DOHH2 (cell line): ENCODE results near the gene MYH16.

ENCODE experiments used
- EZH2phosphoT487 ChIP-seq: fragments of 200-600 bp; sonication (generic); IDR thresholded peaks from 2 replicates; pipeline ENCODE4 v1.6.1; 2017; ENCODE audit warnings: borderline replicate concordance, mild to moderate bottlenecking, antibody characterized with exemption, low read length, moderate library complexity, mixed read lengths
- TF ChIP-seq, protein P1 (sequence below): fragments of 200-600 bp; sonication (generic); IDR thresholded peaks from one replicate; pipeline ENCODE4 v1.5.1; 2014; ENCODE audit warnings: antibody characterized with exemption, mild to moderate bottlenecking, low read depth, low read length; ENCODE audit not compliant: poor library complexity, severe bottlenecking

- TF ChIP-seq, protein P1, sequence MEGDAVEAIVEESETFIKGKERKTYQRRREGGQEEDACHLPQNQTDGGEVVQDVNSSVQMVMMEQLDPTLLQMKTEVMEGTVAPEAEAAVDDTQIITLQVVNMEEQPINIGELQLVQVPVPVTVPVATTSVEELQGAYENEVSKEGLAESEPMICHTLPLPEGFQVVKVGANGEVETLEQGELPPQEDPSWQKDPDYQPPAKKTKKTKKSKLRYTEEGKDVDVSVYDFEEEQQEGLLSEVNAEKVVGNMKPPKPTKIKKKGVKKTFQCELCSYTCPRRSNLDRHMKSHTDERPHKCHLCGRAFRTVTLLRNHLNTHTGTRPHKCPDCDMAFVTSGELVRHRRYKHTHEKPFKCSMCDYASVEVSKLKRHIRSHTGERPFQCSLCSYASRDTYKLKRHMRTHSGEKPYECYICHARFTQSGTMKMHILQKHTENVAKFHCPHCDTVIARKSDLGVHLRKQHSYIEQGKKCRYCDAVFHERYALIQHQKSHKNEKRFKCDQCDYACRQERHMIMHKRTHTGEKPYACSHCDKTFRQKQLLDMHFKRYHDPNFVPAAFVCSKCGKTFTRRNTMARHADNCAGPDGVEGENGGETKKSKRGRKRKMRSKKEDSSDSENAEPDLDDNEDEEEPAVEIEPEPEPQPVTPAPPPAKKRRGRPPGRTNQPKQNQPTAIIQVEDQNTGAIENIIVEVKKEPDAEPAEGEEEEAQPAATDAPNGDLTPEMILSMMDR: no peak
- TF ChIP-seq EZH2phosphoT487: no peak
These were observed 79.6 kb downstream of the MYH16 start for GRCh38 chr7:99352247-99352646.
